Tibial nerve (tissue), 3 donors: ENCODE measurements around the gene GABRA5.

Source experiments
- CTCF ChIP-seq, 5 experiments: fragments of 200-600 bp in 3 of 5; fragments of 450-650 bp in 2 of 5; sonication (generic) in 3 of 5; IDR thresholded peaks; one replicate each; pipeline ENCODE4 v1.5.1; 2016 to 2019; ENCODE audit warnings: antibody characterized with exemption in 5 of 5, mild to moderate bottlenecking in 3 of 5, moderate library complexity in 2 of 5
- POLR2A ChIP-seq, 2 donors: fragments of 450-650 bp; IDR thresholded peaks; one replicate each; pipeline ENCODE4 v1.6.1; 2017; ENCODE audit warnings: antibody characterized with exemption in 2 of 2, mild to moderate bottlenecking in 2 of 2, moderate library complexity in 2 of 2

- no peak for TF ChIP-seq POLR2A (IDR thresholded peaks at IDR 0.05)
- TF ChIP-seq CTCF (IDR thresholded peaks at IDR 0.05) = no peak
Observed at GRCh38 chr15:26882112-26882511, 15.2 kb downstream of the GABRA5 start.
